ENCODE data around the gene ARIH1.

GRCh38 chr15:72554471-72555425 is 80.6 kb downstream of the ARIH1 start:
- no peak for TF ChIP-seq POLR2A (IDR thresholded peaks at IDR 0.05)
- TF ChIP-seq, protein P1, sequence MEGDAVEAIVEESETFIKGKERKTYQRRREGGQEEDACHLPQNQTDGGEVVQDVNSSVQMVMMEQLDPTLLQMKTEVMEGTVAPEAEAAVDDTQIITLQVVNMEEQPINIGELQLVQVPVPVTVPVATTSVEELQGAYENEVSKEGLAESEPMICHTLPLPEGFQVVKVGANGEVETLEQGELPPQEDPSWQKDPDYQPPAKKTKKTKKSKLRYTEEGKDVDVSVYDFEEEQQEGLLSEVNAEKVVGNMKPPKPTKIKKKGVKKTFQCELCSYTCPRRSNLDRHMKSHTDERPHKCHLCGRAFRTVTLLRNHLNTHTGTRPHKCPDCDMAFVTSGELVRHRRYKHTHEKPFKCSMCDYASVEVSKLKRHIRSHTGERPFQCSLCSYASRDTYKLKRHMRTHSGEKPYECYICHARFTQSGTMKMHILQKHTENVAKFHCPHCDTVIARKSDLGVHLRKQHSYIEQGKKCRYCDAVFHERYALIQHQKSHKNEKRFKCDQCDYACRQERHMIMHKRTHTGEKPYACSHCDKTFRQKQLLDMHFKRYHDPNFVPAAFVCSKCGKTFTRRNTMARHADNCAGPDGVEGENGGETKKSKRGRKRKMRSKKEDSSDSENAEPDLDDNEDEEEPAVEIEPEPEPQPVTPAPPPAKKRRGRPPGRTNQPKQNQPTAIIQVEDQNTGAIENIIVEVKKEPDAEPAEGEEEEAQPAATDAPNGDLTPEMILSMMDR (IDR thresholded peaks at IDR 0.05): no peak
